GM21786 (cell line): ENCODE measurements around the gene CADM1.

Experiments used
- ATAC-seq: cut with Tn5 transposase; IDR thresholded peaks from one replicate; pipeline ENCODE4 v1.9.1; 2021; ENCODE audit not compliant: unreplicated experiment

Gene CADM1

GRCh38 chr11:115255006-115255762 is 249.0 kb downstream of the CADM1 start:
- ATAC-seq, result no peak

GRCh38 chr11:115251126-115251525 is 253.1 kb downstream of the CADM1 start:
- no peak for ATAC-seq

- ATAC-seq, result no peak
Observed at GRCh38 chr11:115249061-115249578, 255.1 kb downstream of the CADM1 start.

GRCh38 chr11:115247953-115248352 is 256.3 kb downstream of the CADM1 start:
- ATAC-seq, result no peak

- no peak for ATAC-seq
Observed at GRCh38 chr11:115247361-115247760, 256.9 kb downstream of the CADM1 start.

- no peak for ATAC-seq
Observed at GRCh38 chr11:115244758-115245157, 259.5 kb downstream of the CADM1 start.

GRCh38 chr11:115244296-115244695 is 259.9 kb downstream of the CADM1 start:
- ATAC-seq, result no peak

- ATAC-seq, result no peak
Observed at GRCh38 chr11:115242982-115243381, 261.2 kb downstream of the CADM1 start.

GRCh38 chr11:115241899-115242298 is 262.3 kb downstream of the CADM1 start:
- no peak for ATAC-seq

- no peak for ATAC-seq
Observed at GRCh38 chr11:115238791-115239190, 265.4 kb downstream of the CADM1 start.

- ATAC-seq, result no peak
Observed at GRCh38 chr11:115238086-115238485, 266.1 kb downstream of the CADM1 start.

- no peak for ATAC-seq
Observed at GRCh38 chr11:115237578-115237977, 266.6 kb downstream of the CADM1 start.

- no peak for ATAC-seq
Observed at GRCh38 chr11:115234794-115235193, 269.4 kb downstream of the CADM1 start.

- no peak for ATAC-seq
Observed at GRCh38 chr11:115226556-115226955, 277.7 kb downstream of the CADM1 start.

- ATAC-seq, result no peak
Observed at GRCh38 chr11:115224551-115224950, 279.7 kb downstream of the CADM1 start.

- ATAC-seq, result peak; percentile 21
Observed at GRCh38 chr11:115222863-115223530, 281.2 kb downstream of the CADM1 start.

- peak; percentile 95 for ATAC-seq
Observed at GRCh38 chr11:115222218-115222862, 281.9 kb downstream of the CADM1 start.

- ATAC-seq, result peak; percentile 31
Observed at GRCh38 chr11:115221461-115222069, 282.6 kb downstream of the CADM1 start.

- no peak for ATAC-seq
Observed at GRCh38 chr11:115220911-115221310, 283.3 kb downstream of the CADM1 start.

GRCh38 chr11:115220423-115220822 is 283.8 kb downstream of the CADM1 start:
- ATAC-seq, result no peak

- ATAC-seq, result no peak
Observed at GRCh38 chr11:115219376-115219775, 284.8 kb downstream of the CADM1 start.
